Keratinocyte (primary cell): ENCODE results near the gene SERTAD4. TPM values are rescaled to one million over a fixed set of nuclear protein-coding genes. Genes with fewer than 3 reads are reported as not detected.

ENCODE experiments used
- DNase-seq: peaks from one replicate; pipeline ENCODE4 v3.0.0-alpha.2; 2011; ENCODE audit warnings: low read depth, missing footprints, low spot score
- FAIRE-seq: peaks from 2 replicates; lab custom pipeline; 2011; peaks lifted over from hg19 to GRCh38; lab: Jason Lieb, UNC
- H2AFZ ChIP-seq: 2 replicates; pipeline ENCODE4 v1.6.0; 2012; ENCODE audit warnings: low read length, control low read depth, inconsistent platforms; ENCODE audit not compliant: control insufficient read depth
- H3K27ac ChIP-seq: 2 replicates; pipeline ENCODE4 v1.5.1; 2011; ENCODE audit warnings: low read length; ENCODE audit not compliant: control insufficient read depth, insufficient read depth
- H3K27me3 ChIP-seq: 3 replicates; pipeline ENCODE4 v1.6.0; 2011; ENCODE audit warnings: low read length; ENCODE audit not compliant: control insufficient read depth, insufficient read depth; ENCODE audit errors: extremely low read depth
- H3K36me3 ChIP-seq, 2 experiments: 2 replicates in 1 of 2; 3 replicates in 1 of 2; pipeline ENCODE4 v1.5.1; 2011; ENCODE audit warnings: low read length in 2 of 2, mild to moderate bottlenecking in 1 of 2; ENCODE audit not compliant: control insufficient read depth in 2 of 2, insufficient read depth in 2 of 2; ENCODE audit errors: extremely low read depth in 1 of 2
- H3K4me1 ChIP-seq: 3 replicates; pipeline ENCODE4 v1.5.1; 2011; ENCODE audit warnings: low read length; ENCODE audit not compliant: control insufficient read depth, insufficient read depth; ENCODE audit errors: extremely low read depth
- H3K4me2 ChIP-seq: 3 replicates; pipeline ENCODE4 v1.6.0; 2011; ENCODE audit warnings: low read depth, low read length; ENCODE audit not compliant: control insufficient read depth, insufficient read depth; ENCODE audit errors: extremely low read depth
- H3K4me3 ChIP-seq, 3 experiments: fragments of 200-600 bp in 1 of 3; sonication (generic) in 1 of 3; 2 replicates in 2 of 3; 3 replicates in 1 of 3; pipeline ENCODE4 v1.5.1; 2011 to 2016; ENCODE audit warnings: low read length in 3 of 3, mild to moderate bottlenecking in 3 of 3, control low read depth in 2 of 3, inconsistent platforms in 1 of 3, low read depth in 1 of 3, mixed read lengths in 1 of 3, mixed run types in 1 of 3, moderate library complexity in 1 of 3; ENCODE audit not compliant: control insufficient read depth in 2 of 3, insufficient read depth in 2 of 3; ENCODE audit errors: extremely low read depth in 1 of 3
- H3K79me2 ChIP-seq: 2 replicates; pipeline ENCODE4 v1.6.0; 2012; ENCODE audit warnings: low read length; ENCODE audit not compliant: control insufficient read depth, insufficient read depth
- H3K9ac ChIP-seq: 3 replicates; pipeline ENCODE4 v1.6.0; 2011; ENCODE audit warnings: low read length; ENCODE audit not compliant: control insufficient read depth, insufficient read depth; ENCODE audit errors: extremely low read depth
- H3K9me1 ChIP-seq: 3 replicates; pipeline ENCODE4 v1.6.0; 2011; ENCODE audit warnings: low read length; ENCODE audit not compliant: control insufficient read depth, insufficient read depth; ENCODE audit errors: extremely low read depth
- H3K9me3 ChIP-seq: 2 replicates; pipeline ENCODE4 v1.5.1; 2012; ENCODE audit warnings: low read depth, low read length; ENCODE audit not compliant: control insufficient read depth
- H4K20me1 ChIP-seq: 3 replicates; pipeline ENCODE4 v1.6.0; 2011; ENCODE audit warnings: low read length; ENCODE audit not compliant: control insufficient read depth, insufficient read depth; ENCODE audit errors: extremely low read depth
- EZH2 ChIP-seq: IDR thresholded peaks from one replicate; pipeline ENCODE4 v1.6.1; 2012; ENCODE audit warnings: inconsistent platforms, mild to moderate bottlenecking, low read length, moderate library complexity
- dilution Hi-C: fragments of 300-500 bp; cut with MboI; formaldehyde crosslinking; loops from one replicate; pipeline ENCODE4 v1.7.0; 2020; ENCODE audit warnings: low sequenced_read_pairs; ENCODE audit not compliant: extremely low pct_ligation_motif_present
- polyA plus RNA-seq, 5 experiments: library from polyadenylated mRNA; depleted of rRNA in 3 of 5; stranded (reverse) in 3 of 5; stranded (forward) in 1 of 5; unstranded in 1 of 5; fragments of >200 nt; gene quantifications; 1 replicate in 1 of 5; 2 replicates in 3 of 5; 3 replicates in 1 of 5; pipeline versions ENCODE4 v1.2.1 to v1.2.3, GENCODE V29; 2011 to 2012; ENCODE audit warnings: missing spikeins in 2 of 5, low read depth in 1 of 5, low replicate concordance in 1 of 5
- TF ChIP-seq, protein P1 (sequence below), 3 experiments: IDR thresholded peaks in 1 of 3; conservative IDR thresholded peaks in 1 of 3; optimal IDR thresholded peaks in 1 of 3; 2 replicates in 2 of 3; 3 replicates in 1 of 3; pipeline versions ENCODE3 to v1.5.1; 2011; ENCODE audit warnings: low read length in 3 of 3, mild to moderate bottlenecking in 3 of 3, moderate library complexity in 2 of 3, control low read depth in 1 of 3, inconsistent platforms in 1 of 3; ENCODE audit not compliant: insufficient read depth in 2 of 3; ENCODE audit errors: extremely low read depth in 1 of 3

Gene SERTAD4
- polyA plus RNA-seq, 1 donor (not counting 4 experiments of a cell fraction or from before 2014, with no cell fraction given), result 3.4 TPM

- TF ChIP-seq EZH2, result no peak
- TF ChIP-seq, protein P1, sequence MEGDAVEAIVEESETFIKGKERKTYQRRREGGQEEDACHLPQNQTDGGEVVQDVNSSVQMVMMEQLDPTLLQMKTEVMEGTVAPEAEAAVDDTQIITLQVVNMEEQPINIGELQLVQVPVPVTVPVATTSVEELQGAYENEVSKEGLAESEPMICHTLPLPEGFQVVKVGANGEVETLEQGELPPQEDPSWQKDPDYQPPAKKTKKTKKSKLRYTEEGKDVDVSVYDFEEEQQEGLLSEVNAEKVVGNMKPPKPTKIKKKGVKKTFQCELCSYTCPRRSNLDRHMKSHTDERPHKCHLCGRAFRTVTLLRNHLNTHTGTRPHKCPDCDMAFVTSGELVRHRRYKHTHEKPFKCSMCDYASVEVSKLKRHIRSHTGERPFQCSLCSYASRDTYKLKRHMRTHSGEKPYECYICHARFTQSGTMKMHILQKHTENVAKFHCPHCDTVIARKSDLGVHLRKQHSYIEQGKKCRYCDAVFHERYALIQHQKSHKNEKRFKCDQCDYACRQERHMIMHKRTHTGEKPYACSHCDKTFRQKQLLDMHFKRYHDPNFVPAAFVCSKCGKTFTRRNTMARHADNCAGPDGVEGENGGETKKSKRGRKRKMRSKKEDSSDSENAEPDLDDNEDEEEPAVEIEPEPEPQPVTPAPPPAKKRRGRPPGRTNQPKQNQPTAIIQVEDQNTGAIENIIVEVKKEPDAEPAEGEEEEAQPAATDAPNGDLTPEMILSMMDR (optimal IDR thresholded peaks at IDR 0.05 in 1 of 3, IDR thresholded peaks at IDR 0.05 in 1 of 3, conservative IDR thresholded peaks at IDR 0.05 in 1 of 3; ENCODE audit: extremely low read depth in 1 of 3, insufficient read depth in 2 of 3, low read length in 3 of 3), result no peak
- dilution Hi-C loops, result no loop called here
- FAIRE-seq, result no peak
- Histone ChIP-seq H3K27ac (no peak overlapping the region), H3K36me3 (no peaks in the 10 kb centered on the region), H3K4me2 (peak overlapping the region; percentile 77), H2AFZ (no peak overlapping the region), H3K79me2 (no peaks in the 10 kb centered on the region), H3K4me3 (peak overlapping the region in 1 of 3 experiments; percentile 80), H4K20me1 (no peaks in the 10 kb centered on the region), H3K9ac (no peak overlapping the region), H3K4me1 (peaks cover 22% of the 10 kb centered on the region), H3K9me1 (no peaks in the 10 kb centered on the region), H3K27me3 (no peaks in the 10 kb centered on the region), H3K9me3 (no peaks in the 10 kb centered on the region)
- no peak for DNase-seq
These were observed 1.7 kb downstream of the SERTAD4 start for GRCh38 chr1:210234329-210234757.

DNA sequence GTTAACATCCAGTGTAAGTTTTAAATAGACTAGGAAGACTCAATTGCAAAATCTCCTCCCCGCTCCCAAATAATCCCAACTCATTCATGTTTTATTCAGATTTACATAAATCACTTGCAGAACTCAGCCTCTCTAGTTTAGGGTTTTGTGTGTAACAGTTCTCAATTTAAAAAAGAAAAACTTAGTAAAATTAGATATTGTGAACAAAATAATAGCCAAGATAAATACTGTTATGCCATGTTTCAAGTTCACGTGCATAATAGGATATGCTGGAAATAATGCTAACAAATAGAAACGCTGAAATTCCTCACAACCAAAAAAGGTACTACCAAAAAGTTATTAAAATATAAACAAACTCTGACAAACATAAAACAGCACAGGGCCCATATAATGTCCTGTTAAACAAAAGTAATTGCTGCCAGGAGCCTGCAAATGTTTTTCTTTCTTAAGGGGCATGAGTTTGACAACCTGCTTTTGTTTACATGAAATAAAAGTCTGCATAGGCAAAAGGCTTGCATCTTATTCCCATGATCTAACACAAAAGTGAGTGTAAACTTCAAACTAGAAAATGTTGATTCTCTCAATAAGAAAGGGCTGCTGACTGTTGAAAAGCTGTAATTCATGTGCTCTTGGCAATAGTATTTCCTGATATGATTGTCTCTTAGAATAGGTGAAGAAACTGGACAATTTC is 2.9 kb downstream of the SERTAD4 start:
- H4K20me1 ChIP-seq, result no peaks in the 10 kb centered on the region
- H3K27me3 ChIP-seq, result no peaks in the 10 kb centered on the region
- H3K79me2 ChIP-seq, result no peaks in the 10 kb centered on the region
- TF ChIP-seq EZH2, result no peak
- TF ChIP-seq, protein P1 (optimal IDR thresholded peaks at IDR 0.05 in 1 of 3, IDR thresholded peaks at IDR 0.05 in 1 of 3, conservative IDR thresholded peaks at IDR 0.05 in 1 of 3; ENCODE audit: extremely low read depth in 1 of 3, insufficient read depth in 2 of 3, low read length in 3 of 3), result no peak
- H3K9ac ChIP-seq, result no peak overlapping the region
- FAIRE-seq (no peak), DNase-seq (no peak)
- no peaks in the 10 kb centered on the region for H3K9me3 ChIP-seq
- H2AFZ ChIP-seq, result no peak overlapping the region
- dilution Hi-C loops, result no loop called here
- no peaks in the 10 kb centered on the region for H3K9me1 ChIP-seq
- peaks cover 25% of the 10 kb centered on the region for H3K4me1 ChIP-seq
- H3K27ac ChIP-seq, result no peak overlapping the region
- no peak overlapping the region for H3K4me2 ChIP-seq
- no peak overlapping the region for H3K4me3 ChIP-seq
- peaks cover 0 to 3% of the 10 kb centered on the region in 2 experiments for H3K36me3 ChIP-seq
